NCI-H146 (cell line): ENCODE measurements around the gene LASP1.

ENCODE experiments used
- DNase-seq: peaks from one replicate; lab custom pipeline; 2025; lab: John Stamatoyannopoulos, UW

Gene LASP1

GRCh38 chr17:38888842-38889241, 19.0 kb downstream of the LASP1 start:
- DNase-seq: no peak

DNA sequence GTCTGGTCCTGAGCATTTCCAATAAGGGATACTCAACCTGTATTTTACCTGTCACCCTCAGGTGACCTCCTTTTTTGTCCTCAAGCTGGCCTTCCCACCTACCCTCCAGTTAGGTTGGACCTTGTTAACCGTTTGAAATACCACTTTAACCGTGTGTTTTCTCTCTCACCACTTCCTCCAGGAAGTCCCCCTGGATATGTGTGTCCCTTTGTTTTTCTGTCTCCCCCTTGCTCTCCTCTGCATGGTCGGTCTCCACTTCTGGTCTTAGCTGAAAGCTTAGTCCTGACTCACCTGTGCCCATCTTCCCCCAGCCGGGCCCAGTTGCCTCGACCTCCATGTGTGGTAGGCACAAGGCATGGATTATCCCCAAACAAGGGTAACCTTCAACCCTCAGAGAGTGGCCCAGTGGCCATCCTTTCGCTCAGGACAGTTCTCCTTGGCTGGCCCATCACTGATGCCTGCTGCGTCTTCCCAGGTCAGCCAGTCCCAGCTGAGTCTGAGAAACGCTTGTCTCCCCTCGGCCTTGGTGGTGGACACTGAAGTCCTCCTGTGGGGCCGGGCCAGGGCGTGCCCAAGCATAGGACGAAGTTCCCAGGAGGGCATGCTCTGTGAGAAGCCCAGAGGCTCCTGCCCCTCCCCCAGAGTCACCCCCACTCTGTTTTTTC, 20.0 kb downstream of the LASP1 start:
- DNase-seq: no peak

DNA sequence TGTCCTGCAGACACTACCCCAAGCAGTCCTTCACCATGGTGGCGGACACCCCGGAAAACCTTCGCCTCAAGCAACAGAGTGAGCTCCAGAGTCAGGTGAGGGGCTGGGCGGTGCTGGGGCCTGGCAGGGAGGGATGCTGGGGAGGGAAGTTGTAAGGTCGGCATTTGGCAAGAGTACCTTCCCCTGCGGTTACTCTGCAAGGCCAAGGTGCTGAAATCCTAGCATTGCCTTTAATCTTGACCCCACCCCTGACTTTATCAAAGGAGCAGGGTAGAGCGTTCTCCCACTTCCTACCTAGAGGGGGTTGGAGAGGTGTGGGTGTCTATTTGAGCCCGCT, 20.5 kb downstream of the LASP1 start:
- DNase-seq: no peak

- no peak for DNase-seq
Observed at GRCh38 chr17:38891441-38891840, 21.6 kb downstream of the LASP1 start.

- no peak for DNase-seq
Observed at GRCh38 chr17:38892083-38892482, 22.2 kb downstream of the LASP1 start.

DNA sequence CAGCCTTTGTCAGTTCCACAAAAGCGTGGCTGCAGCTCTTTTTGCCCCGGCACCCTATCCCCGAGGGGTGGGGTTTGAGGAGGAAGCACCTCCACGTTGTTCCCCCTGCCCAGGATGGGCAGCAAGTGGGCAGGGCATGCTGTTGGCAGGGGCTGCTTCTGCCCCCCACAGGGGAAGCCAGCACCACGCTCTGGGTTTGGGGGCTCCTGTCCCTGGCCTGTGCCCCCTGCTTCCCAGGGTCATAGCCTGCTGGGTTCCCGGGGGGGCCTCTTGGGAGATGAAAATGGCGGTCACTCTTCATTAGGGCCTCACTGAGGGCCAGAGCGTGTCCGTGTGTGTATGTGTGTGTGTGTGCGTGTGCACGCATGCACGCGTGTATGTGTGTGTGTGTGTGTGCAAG, 22.8 kb downstream of the LASP1 start:
- no peak for DNase-seq

DNA sequence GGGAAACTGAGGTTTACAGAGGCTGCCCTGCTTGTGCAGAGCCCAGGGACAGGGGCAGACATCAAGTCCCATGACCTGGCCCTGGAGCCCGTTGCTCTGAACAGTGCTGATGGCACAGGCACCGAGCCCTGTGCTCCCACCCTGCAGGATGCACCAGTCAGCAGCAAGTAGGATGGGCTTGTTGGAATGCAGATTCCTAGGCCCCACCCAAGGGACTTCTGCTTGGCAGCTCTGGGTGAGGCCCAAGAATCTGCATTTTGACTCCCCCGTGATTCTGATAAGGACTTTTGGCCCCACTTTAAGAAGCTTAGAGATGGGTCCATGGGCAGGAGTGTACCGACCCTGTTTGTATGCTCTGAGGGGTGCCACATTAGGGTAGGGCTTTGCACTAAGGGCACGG, 23.3 kb downstream of the LASP1 start:
- no peak for DNase-seq

DNA sequence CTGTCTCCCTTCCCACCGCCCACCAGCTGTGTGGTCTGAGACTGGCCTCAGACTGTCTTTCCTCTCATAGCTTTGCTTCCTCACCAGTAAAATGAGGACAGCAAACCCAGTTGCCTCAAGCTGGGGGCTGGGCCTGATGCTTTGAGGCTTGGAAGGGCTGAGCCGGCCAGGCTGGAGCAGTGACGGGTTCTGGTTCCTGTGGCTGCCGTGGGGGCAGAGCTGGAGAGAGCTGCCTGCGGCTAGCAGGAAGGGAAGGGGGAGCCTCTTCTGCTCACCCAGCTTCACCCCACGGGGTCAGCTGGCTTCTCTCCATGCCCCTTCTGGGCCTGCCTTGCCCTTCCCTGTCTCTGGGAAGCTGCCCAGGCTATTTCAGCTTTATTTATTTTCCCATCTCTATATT, 23.7 kb downstream of the LASP1 start:
- DNase-seq: no peak

GRCh38 chr17:38894276-38894675, 24.4 kb downstream of the LASP1 start:
- DNase-seq: no peak

- DNase-seq: no peak
Observed at GRCh38 chr17:38896346-38896954, 26.6 kb downstream of the LASP1 start.

- no peak for DNase-seq
Observed at GRCh38 chr17:38897176-38897575, 27.3 kb downstream of the LASP1 start.

DNA sequence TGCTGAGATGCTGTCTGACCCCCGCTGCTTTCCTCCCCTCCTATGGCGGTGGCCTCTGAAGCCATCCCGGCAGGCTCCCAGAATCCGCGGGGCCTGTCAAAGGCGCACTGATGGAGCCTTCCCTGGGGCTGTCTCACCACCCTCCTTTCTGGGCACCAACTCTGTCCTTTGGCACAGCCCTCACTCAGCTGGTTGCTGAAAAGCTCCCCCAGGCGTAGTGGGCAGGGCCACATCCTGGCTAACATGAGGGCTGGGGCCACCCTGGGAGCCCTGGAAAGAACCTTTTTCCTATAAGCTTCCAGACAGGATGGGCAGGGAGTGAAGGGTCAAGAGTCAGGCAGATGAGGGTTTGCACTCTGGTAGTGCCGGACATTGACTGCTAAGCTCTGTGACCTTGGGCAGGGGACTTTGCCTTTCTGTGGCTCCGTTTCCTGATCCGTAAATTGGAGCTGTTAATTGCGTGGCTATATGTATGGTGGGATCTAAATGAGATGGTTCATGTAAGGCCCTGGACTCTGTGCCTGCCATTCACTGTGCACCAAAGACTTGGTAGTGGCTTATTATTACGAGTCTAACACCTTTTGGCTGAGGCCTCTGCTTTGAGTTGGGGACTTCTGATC, 27.9 kb downstream of the LASP1 start:
- no peak for DNase-seq

GRCh38 chr17:38898291-38898679, 28.4 kb downstream of the LASP1 start:
- DNase-seq: no peak

GRCh38 chr17:38898812-38899348, 29.0 kb downstream of the LASP1 start:
- DNase-seq: no peak

- no peak for DNase-seq
Observed at GRCh38 chr17:38899421-38899820, 29.6 kb downstream of the LASP1 start.

DNA sequence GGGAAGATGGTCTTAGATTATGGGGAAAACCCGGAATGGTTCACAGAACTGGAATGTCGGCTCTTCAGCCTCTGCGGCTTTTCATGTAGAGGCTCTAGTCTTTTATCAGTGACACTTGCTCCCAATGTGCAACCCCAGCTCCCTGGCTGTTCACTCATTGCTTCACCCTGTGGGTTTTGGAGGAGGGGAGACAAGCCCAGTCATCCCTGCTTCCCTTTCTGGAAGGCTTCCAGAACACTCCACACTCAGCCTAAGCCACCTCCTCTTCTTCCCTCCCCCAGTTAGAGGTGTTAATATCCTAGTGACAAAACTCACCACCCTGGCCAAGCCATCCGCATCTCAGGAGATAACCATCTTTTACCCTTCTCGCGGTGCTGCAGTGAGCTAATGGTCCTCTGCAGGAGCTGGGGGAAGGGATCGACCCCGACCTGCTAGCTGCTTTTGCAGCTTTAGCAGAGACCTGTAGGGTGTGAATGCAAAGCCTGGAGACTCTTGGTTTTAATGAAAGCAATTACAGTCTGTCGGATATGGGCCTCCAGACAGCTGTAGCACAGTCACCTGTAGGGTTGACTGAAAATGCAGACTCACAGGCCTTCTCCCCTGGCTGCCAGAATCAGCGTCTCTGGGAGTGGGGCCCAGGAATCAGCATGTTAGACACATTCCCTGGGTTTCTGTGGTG, 31.3 kb downstream of the LASP1 start:
- DNase-seq: no peak

DNA sequence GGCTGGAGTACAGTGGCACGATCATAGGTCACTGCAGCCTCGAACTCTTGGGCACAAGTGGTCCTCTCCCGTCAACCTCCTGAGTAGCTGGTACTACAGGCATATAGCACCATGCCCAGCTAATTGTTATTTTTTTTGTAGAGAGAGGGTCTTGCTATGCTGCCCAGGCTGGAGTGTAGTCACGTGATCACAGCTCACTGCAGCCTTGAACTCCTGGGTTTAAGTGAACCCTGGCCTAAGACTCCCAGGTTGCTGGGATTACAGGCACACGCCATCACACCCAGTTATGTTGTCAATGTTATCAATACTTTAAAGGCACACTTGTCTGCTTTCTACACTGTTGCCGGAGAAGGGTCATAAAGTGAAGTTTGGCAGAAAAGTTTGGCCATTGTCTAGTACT, 33.5 kb downstream of the LASP1 start:
- no peak for DNase-seq

- no peak for DNase-seq
Observed at GRCh38 chr17:38904892-38905291, 35.0 kb downstream of the LASP1 start.

DNA sequence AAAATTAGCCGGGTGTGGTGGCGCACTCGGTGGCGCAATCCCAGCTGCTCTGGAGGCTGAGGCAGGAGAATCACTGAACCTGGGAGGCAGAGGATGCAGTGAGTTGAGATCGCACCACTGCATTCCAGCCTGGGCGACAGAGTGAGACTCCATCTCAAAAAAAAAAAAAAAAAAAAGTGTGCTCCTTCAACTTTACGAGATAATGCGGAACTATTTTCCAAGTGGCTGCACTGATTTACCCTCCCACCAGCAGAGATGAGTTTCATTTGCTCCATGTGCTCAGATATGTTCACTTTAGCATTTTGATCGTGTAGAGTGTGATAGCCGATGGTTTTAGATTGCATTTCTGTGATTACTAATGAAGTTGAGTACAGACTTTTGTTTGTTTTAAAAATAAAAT, 35.5 kb downstream of the LASP1 start:
- DNase-seq: no peak

DNA sequence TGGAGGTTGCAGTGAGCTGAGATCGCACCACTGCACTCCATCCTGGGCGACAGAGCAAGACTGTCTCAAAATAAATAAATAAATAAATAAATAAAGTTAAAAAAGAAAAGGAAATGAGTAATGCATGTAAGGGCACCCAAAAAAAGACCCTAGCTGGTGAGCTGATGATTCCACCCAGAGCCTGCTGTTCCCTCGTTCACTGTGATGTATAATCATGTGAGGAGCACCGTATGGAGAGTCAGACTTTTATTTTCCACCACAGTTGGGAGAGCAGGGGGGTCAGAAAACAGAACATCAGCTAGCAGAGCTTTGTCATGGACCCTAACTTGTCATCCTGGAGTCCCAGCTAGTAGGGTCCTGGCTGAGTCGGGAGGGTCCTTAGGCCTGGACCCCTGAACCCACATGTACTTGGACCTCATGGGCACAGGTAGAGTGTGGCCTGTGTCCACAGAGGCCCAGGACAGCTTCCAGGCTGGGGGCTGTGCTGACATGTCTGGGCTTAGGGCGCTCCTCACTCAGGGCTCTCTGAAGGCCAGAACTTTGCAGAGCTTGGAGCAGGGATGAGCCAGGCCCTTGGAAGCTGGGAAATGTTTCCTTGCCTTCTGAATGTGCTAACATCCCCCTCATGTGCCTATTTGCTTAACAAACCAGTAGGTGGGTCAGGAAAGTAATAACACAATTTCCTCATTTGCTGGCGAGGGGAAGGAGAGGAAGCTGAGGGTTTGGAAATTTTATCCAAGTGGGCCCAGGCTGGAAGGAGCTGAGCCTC, 36.8 kb downstream of the LASP1 start:
- no peak for DNase-seq

- DNase-seq: no peak
Observed at GRCh38 chr17:38907930-38908675, 38.2 kb downstream of the LASP1 start.
